CD4-positive, alpha-beta T cell treated with Interleukin-12 subunit alpha and Interleukin-12 subunit beta, for 1 hour (primary cell): ENCODE results near the gene SARS1.

ENCODE experiments used
- DNase-seq: peaks from one replicate; pipeline ENCODE4 v3.0.0-alpha.2; 2020

The SARS1 gene

GRCh38 chr1:109229531-109230127 lies 15.9 kb downstream of the SARS1 start:
- no peak for DNase-seq

GRCh38 chr1:109231066-109231465 lies 17.3 kb downstream of the SARS1 start:
- no peak for DNase-seq

GRCh38 chr1:109235137-109235536 lies 21.4 kb downstream of the SARS1 start:
- no peak for DNase-seq

- DNase-seq, result no peak
Measured at GRCh38 chr1:109237512-109237911, 23.8 kb downstream of the SARS1 start.

- no peak for DNase-seq
Measured at GRCh38 chr1:109238382-109238781, 24.7 kb downstream of the SARS1 start.

- DNase-seq, result no peak
Measured at GRCh38 chr1:109239047-109239408, 25.3 kb downstream of the SARS1 start.

- DNase-seq, result peak; percentile 27
Measured at GRCh38 chr1:109239409-109240068, 25.8 kb downstream of the SARS1 start.

GRCh38 chr1:109240158-109241152 lies 26.7 kb downstream of the SARS1 start:
- peak; percentile 24 for DNase-seq

GRCh38 chr1:109241344-109241743 lies 27.6 kb downstream of the SARS1 start:
- no peak for DNase-seq

- no peak for DNase-seq
Measured at GRCh38 chr1:109241841-109242345, 28.2 kb downstream of the SARS1 start.

- DNase-seq, result no peak
Measured at GRCh38 chr1:109242387-109242786, 28.7 kb downstream of the SARS1 start.

GRCh38 chr1:109243221-109243620 lies 29.5 kb downstream of the SARS1 start:
- no peak for DNase-seq

- no peak for DNase-seq
Measured at GRCh38 chr1:109243860-109244552, 30.3 kb downstream of the SARS1 start.

- no peak for DNase-seq
Measured at GRCh38 chr1:109246141-109246551, 32.4 kb downstream of the SARS1 start.

- no peak for DNase-seq
Measured at GRCh38 chr1:109247401-109248365, 34.0 kb downstream of the SARS1 start.

GRCh38 chr1:109248444-109248796 lies 34.7 kb downstream of the SARS1 start:
- no peak for DNase-seq

- peak; percentile 67 for DNase-seq
Measured at GRCh38 chr1:109248797-109249629, 35.3 kb downstream of the SARS1 start, which contains the start of gene CELSR2. Gene CELSR2 (plus strand): TSS chr1:109249539. CDS start chr1:109250080, 541 bp downstream.

- no peak for DNase-seq
Measured at GRCh38 chr1:109249654-109250401, 36.1 kb downstream of the SARS1 start.

GRCh38 chr1:109250454-109251276 lies 36.9 kb downstream of the SARS1 start:
- no peak for DNase-seq
